ENCODE measurements around the gene OR2J2. TPM values are rescaled to one million over a fixed set of nuclear protein-coding genes. Genes with fewer than 3 reads are reported as not detected.

The OR2J2 gene
- total and polyA plus RNA-seq, 2 of the 4 experiments (the other 2 are of a cell fraction), result not detected

- in situ Hi-C loops (cut with MboI; ENCODE audit: low sequenced_read_pairs) (no loop called here), intact Hi-C loops (cut with micrococcal nuclease) (no loop called here), dilution Hi-C loops (cut with HindIII; ENCODE audit: low sequenced_read_pairs, unreplicated experiment) (no loop called here)
- no peak overlapping the region for H2BK120ac ChIP-seq (ENCODE audit: low read depth, low read length)
- no peak overlapping the region for H2BK20ac ChIP-seq (ENCODE audit: low read depth, low read length)
- no peak overlapping the region for H3K9ac ChIP-seq (ENCODE audit: low read depth, low read length)
- peaks cover 5% of the 10 kb centered on the region for H3K9me3 ChIP-seq (ENCODE audit: control insufficient read depth, insufficient read depth, low read length)
- H3K14ac ChIP-seq (replicated peaks; ENCODE audit: low read depth, low read length), result no peak overlapping the region
- no peak overlapping the region for H3K27ac ChIP-seq (ENCODE audit: insufficient read depth, low read length)
- no peak overlapping the region for H4K5ac ChIP-seq (ENCODE audit: low read depth, low read length)
- H3K56ac ChIP-seq (ENCODE audit: extremely low read depth, insufficient read depth, low read length), result no peak overlapping the region
- no peak overlapping the region for H2BK5ac ChIP-seq (ENCODE audit: low read depth, low read length, poor library complexity, severe bottlenecking)
- H3K23ac ChIP-seq (ENCODE audit: low read depth, low read length), result no peak overlapping the region
- ATAC-seq (ENCODE audit: low read depth) (no peak), DNase-seq (no peak)
- no peak overlapping the region for H3K4me3 ChIP-seq (ENCODE audit: insufficient read depth, low read depth, low read length)
- H3K27me3 ChIP-seq (ENCODE audit: control insufficient read depth, insufficient read depth, low read length), result no peaks in the 10 kb centered on the region
- H3K4me2 ChIP-seq (ENCODE audit: low read depth, low read length), result no peak overlapping the region
- POLR2A ChIA-PET (ENCODE audit: unreplicated experiment), result no interaction called here
- H4K8ac ChIP-seq (ENCODE audit: low read depth in 2 of 2, low read length in 2 of 2), result no peak overlapping the region
- WGBS, 2 experiments (ENCODE audit: extremely low coverage in 2 of 2, insufficient read length in 1 of 2), result no CpG with 5 or more reads among the region's 1 CpG
- H3K4ac ChIP-seq (ENCODE audit: low read depth, low read length), result no peak overlapping the region
- CTCF ChIA-PET, result no interaction called here
- no peak overlapping the region for H2AFZ ChIP-seq (replicated peaks; ENCODE audit: low read length, poor library complexity)
- no peaks in the 10 kb centered on the region for H3K79me1 ChIP-seq (ENCODE audit: low read depth in 1 of 2, low read length in 2 of 2)
- no TSS peak for BruUV-seq (replicated peaks)
- no peaks in the 10 kb centered on the region for H3K9me1 ChIP-seq (ENCODE audit: insufficient read depth, low read length)
- H4K20me1 ChIP-seq (ENCODE audit: insufficient read depth, low read length), result no peaks in the 10 kb centered on the region
- H3K18ac ChIP-seq (ENCODE audit: low read depth, low read length), result no peak overlapping the region
- no peaks in the 10 kb centered on the region for H3K4me1 ChIP-seq (ENCODE audit: control insufficient read depth, insufficient read depth, low read length)
- no peak overlapping the region for H4K91ac ChIP-seq (ENCODE audit: insufficient read depth, low read depth, low read length)
- H2BK15ac ChIP-seq (ENCODE audit: low read depth, low read length), result no peak overlapping the region
- H2AK5ac ChIP-seq (ENCODE audit: low read depth, low read length), result no peak overlapping the region
- no peaks in the 10 kb centered on the region for H3K36me3 ChIP-seq (ENCODE audit: control insufficient read depth, insufficient read depth, low read length)
- H2AK9ac ChIP-seq (replicated peaks; ENCODE audit: low read depth, low read length, poor library complexity), result no peak overlapping the region
- no peak for TF ChIP-seq MAZ (IDR thresholded peaks at IDR 0.05; ENCODE audit: borderline replicate concordance, low read depth, low read length)
- TF ChIP-seq NFE2L2 (IDR thresholded peaks at IDR 0.05; ENCODE audit: low read depth, low read length), result no peak
- no peak for TF ChIP-seq MXI1 (IDR thresholded peaks at IDR 0.05; ENCODE audit: borderline replicate concordance, low read depth, low read length)
- no peak for TF ChIP-seq MAFK (IDR thresholded peaks at IDR 0.05; ENCODE audit: low read depth, low read length)
- no peak for TF ChIP-seq SMC3 (IDR thresholded peaks at IDR 0.05; ENCODE audit: low read depth, low read length)
- no peak for TF ChIP-seq USF2 (IDR thresholded peaks at IDR 0.05; ENCODE audit: low read depth, low read length)
- TF ChIP-seq CTCF (conservative IDR thresholded peaks at IDR 0.05; ENCODE audit: low read depth, low read length), result no peak
- TF ChIP-seq RAD21 (IDR thresholded peaks at IDR 0.05; ENCODE audit: low read length), result no peak
- no peak for TF ChIP-seq CHD1 (IDR thresholded peaks at IDR 0.05; ENCODE audit: low read depth, low read length)
Observed at GRCh38 chr6:29171736-29172135, 1.0 kb downstream of the OR2J2 start.

Data from IMR-90 (cell line).